GM21717 (cell line): ENCODE measurements around the gene CDK5R2.
"Not testable (repeated sequence)": the region's sequence is repeated elsewhere in the genome, so short reads cannot be mapped to it uniquely, and the experiment has no call there.

ENCODE experiments used
- ATAC-seq: cut with Tn5 transposase; IDR thresholded peaks from one replicate; pipeline ENCODE4 v1.9.1; 2021; ENCODE audit warnings: mild to moderate bottlenecking, moderate library complexity; ENCODE audit not compliant: unreplicated experiment

The CDK5R2 gene

GRCh38 chr2:218959141-218959731 is at the start of gene CDK5R2:
CDK5R2 (plus strand) TSS chr2:218959666; CDS start chr2:218959821, 155 bp downstream.
- peak; percentile 89 for ATAC-seq

GRCh38 chr2:218910741-218911140 is 48.7 kb upstream of the CDK5R2 start:
- ATAC-seq, result no peak

GRCh38 chr2:218920504-218920903 is 39.0 kb upstream of the CDK5R2 start:
- no peak for ATAC-seq

- no peak for ATAC-seq
Observed at GRCh38 chr2:218924757-218925156, 34.7 kb upstream of the CDK5R2 start.

- no peak for ATAC-seq
Observed at GRCh38 chr2:218925434-218925833, 34.0 kb upstream of the CDK5R2 start.

GRCh38 chr2:218927422-218927821 is 32.0 kb upstream of the CDK5R2 start:
- no peak for ATAC-seq

GRCh38 chr2:218927876-218928275 is 31.6 kb upstream of the CDK5R2 start:
- ATAC-seq, result no peak

GRCh38 chr2:218930488-218930887 is 29.0 kb upstream of the CDK5R2 start:
- ATAC-seq, result not testable (repeated sequence)

GRCh38 chr2:218931751-218932150 is 27.7 kb upstream of the CDK5R2 start:
- not testable (repeated sequence) for ATAC-seq

GRCh38 chr2:218944759-218945404 is 14.6 kb upstream of the CDK5R2 start:
- no peak for ATAC-seq

GRCh38 chr2:218946621-218947020 is 12.8 kb upstream of the CDK5R2 start:
- no peak for ATAC-seq

GRCh38 chr2:218952160-218952559 is 7.3 kb upstream of the CDK5R2 start:
- no peak for ATAC-seq

- no peak for ATAC-seq
Observed at GRCh38 chr2:218953366-218953954, 6.0 kb upstream of the CDK5R2 start.

- ATAC-seq, result no peak
Observed at GRCh38 chr2:218954541-218955300, 4.7 kb upstream of the CDK5R2 start.

GRCh38 chr2:218956039-218956438 is 3.4 kb upstream of the CDK5R2 start:
- no peak for ATAC-seq

- ATAC-seq, result no peak
Observed at GRCh38 chr2:218957671-218958070, 1.8 kb upstream of the CDK5R2 start.

- no peak for ATAC-seq
Observed at GRCh38 chr2:218958276-218958675, 1.2 kb upstream of the CDK5R2 start.

GRCh38 chr2:218959761-218960308 is 369 bp downstream of the CDK5R2 start:
- no peak for ATAC-seq

- no peak for ATAC-seq
Observed at GRCh38 chr2:218960309-218961165, 1.1 kb downstream of the CDK5R2 start.

GRCh38 chr2:218961229-218961628 is 1.8 kb downstream of the CDK5R2 start:
- ATAC-seq, result no peak
